Prostate gland (tissue), 2 donors: ENCODE measurements around the gene VIPR2.

Experiments used
- CTCF ChIP-seq, 4 experiments: fragments of 200-600 bp in 2 of 4; fragments of 450-650 bp in 2 of 4; sonication (generic) in 2 of 4; IDR thresholded peaks; 1 replicate in 3 of 4; 2 replicates in 1 of 4; pipeline ENCODE4 v1.5.1; 2016 to 2019; ENCODE audit warnings: antibody characterized with exemption in 4 of 4, mild to moderate bottlenecking in 2 of 4, moderate library complexity in 2 of 4
- POLR2AphosphoS5 ChIP-seq: sonication (generic); formaldehyde crosslinking; IDR thresholded peaks from one replicate; pipeline ENCODE4 v1.6.1; 2017; ENCODE audit warnings: antibody characterized with exemption

GRCh38 chr7:159012353-159013069 is 132.2 kb downstream of the VIPR2 start:
- TF ChIP-seq CTCF (IDR thresholded peaks at IDR 0.05): no peak
- TF ChIP-seq POLR2AphosphoS5: peak; percentile 92
